Measurements from ENCODE around the gene ZNF766. TPM values are rescaled to one million over a fixed set of nuclear protein-coding genes. Genes with fewer than 3 reads are reported as not detected.

ZNF766 gene
- total RNA-seq, 4 donors from 2014 or later, result 1.1 to 34.2 (median 6.8) TPM

DNA sequence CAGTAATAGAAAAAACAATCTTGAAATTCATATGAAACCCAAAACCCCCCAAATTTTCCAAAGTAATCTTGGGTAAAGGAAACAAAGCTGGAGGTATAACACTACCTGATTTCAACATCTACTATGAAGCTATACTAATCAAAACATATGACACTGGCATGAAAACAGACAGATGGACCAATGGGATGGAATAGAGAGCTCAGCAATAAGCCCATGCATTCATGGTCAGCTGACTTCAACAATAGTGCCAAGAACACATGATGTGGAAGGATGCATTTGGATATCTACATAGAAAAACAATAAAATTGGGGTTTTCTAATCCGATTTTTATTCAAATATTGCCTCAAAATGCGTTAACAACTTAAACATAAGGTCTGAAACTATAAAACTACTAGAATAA is 32.2 kb upstream of the ZNF766 start:
- in situ Hi-C loops (cut with MboI; ENCODE audit: low pct_ligation_motif_present in 1 of 4, low pct_unique_long_range_greater_than_20kb in 1 of 4, low sequenced_read_pairs in 3 of 4), result loop anchor here in 2 of 4 donors (5.0 to 10.0 kb wide), 2 partner anchors 92 to 95 kb away; no protein-coding TSS in a partner anchor
- TF ChIP-seq EP300 (IDR thresholded peaks at IDR 0.05; ENCODE audit: low read depth), result no peak
- TF ChIP-seq, protein P1, sequence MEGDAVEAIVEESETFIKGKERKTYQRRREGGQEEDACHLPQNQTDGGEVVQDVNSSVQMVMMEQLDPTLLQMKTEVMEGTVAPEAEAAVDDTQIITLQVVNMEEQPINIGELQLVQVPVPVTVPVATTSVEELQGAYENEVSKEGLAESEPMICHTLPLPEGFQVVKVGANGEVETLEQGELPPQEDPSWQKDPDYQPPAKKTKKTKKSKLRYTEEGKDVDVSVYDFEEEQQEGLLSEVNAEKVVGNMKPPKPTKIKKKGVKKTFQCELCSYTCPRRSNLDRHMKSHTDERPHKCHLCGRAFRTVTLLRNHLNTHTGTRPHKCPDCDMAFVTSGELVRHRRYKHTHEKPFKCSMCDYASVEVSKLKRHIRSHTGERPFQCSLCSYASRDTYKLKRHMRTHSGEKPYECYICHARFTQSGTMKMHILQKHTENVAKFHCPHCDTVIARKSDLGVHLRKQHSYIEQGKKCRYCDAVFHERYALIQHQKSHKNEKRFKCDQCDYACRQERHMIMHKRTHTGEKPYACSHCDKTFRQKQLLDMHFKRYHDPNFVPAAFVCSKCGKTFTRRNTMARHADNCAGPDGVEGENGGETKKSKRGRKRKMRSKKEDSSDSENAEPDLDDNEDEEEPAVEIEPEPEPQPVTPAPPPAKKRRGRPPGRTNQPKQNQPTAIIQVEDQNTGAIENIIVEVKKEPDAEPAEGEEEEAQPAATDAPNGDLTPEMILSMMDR (IDR thresholded peaks at IDR 0.05), result no peak
- TF ChIP-seq POLR2A (IDR thresholded peaks at IDR 0.05), result no peak
- TF ChIP-seq POLR2AphosphoS5 (IDR thresholded peaks at IDR 0.05), result no peak

DNA sequence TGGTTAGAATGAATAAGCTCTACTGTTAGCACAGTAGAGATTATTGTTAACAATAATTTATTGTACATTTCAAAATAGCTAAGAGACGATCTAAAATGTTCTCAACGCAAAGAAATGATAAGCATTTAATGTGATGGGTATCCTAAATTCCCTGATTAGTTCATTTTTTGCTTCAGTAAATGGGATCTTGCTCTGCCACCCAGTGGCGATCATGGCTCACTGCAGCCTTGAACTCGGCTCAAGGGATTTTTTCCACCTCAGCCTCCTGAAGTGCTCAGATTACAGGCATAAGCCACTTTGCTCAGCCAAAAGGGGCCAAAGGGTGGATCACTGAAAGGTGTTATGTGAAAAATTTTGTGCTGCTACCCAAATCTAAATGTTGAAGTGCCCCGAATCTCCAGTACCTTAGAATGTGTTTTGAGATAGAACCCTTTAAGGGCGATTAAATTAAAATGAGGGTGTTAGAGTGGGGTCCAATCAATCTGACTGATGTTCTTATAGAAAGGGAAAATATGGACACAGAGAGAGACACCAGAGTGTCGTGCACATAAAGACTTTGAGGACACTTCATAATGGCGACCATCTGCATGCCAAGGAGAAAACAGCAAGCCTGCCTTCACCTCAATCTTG is 31.5 kb upstream of the ZNF766 start:
- Histone ChIP-seq H3K36me3 (no peaks in the 10 kb centered on the region), H3K27me3 (no peaks in the 10 kb centered on the region), H3K9me3 (no peaks in the 10 kb centered on the region), H3K27ac (no peak overlapping the region), H3K4me3 (no peak overlapping the region), H3K4me1 (no peaks in the 10 kb centered on the region)
- TF ChIP-seq, protein P1 (IDR thresholded peaks at IDR 0.05), result peak; percentile 87 to 91 (median 89)
- TF ChIP-seq POLR2AphosphoS5 (IDR thresholded peaks at IDR 0.05), result no peak
- intact Hi-C loops (cut with DNase I; ENCODE audit: low total_unique reads) (loop anchor here (5.0 kb wide), 1 partner anchor 101 kb away; the partner anchor contains the start of gene ZNF616), in situ Hi-C loops (cut with MboI; ENCODE audit: low pct_ligation_motif_present in 1 of 4, low pct_unique_long_range_greater_than_20kb in 1 of 4, low sequenced_read_pairs in 3 of 4) (loop anchor here in 2 of 4 donors (5.0 to 10.0 kb wide), 2 partner anchors 93 to 96 kb away; no protein-coding TSS in a partner anchor)
- WGBS, 2 donors (ENCODE audit: low coverage in 1 of 2), result 0 to 22% methylated on average over 3 to 8 of the region's 8 CpGs
- DNase-seq, result peak; percentile 59

More for the DNA sequence above, 32.2 kb upstream of the ZNF766 start:
- DNase-seq, result no peak
- H3K9me3 ChIP-seq, result no peaks in the 10 kb centered on the region
- no peak overlapping the region for H3K27ac ChIP-seq
- no peaks in the 10 kb centered on the region for H3K4me1 ChIP-seq
- WGBS, 2 donors (ENCODE audit: low coverage in 1 of 2), result 38 to 57% methylated on average over 2 of the region's 2 CpGs
- H3K4me3 ChIP-seq, result no peak overlapping the region
- no peaks in the 10 kb centered on the region for H3K36me3 ChIP-seq
- H3K27me3 ChIP-seq, result no peaks in the 10 kb centered on the region
- intact Hi-C loops (cut with DNase I; ENCODE audit: low total_unique reads), result loop anchor here (5.0 kb wide), 1 partner anchor 100 kb away; the partner anchor contains the start of gene ZNF616

DNA sequence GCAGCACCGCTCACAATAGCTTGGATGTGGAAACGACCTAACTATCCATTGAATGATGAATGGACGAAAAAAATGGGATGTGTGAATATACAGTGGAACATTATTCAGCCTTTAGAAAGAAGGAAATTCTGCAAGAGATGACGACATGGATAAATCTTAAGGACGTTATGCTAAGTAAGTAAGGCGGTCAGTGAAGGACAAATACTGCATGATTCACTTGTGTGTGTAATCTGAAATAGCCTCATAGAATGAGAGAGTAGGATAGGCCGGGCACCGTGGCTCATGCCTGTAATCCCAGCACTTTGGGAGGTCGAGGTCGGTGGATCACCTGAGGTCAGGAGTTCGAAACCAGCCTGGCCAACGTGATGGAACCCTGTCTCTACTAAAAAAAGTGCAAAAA is 25.4 kb upstream of the ZNF766 start:
- 84 to 85% methylated on average over 6 to 12 of the region's 12 CpGs for WGBS, 2 donors (ENCODE audit: low coverage in 1 of 2)

DNA sequence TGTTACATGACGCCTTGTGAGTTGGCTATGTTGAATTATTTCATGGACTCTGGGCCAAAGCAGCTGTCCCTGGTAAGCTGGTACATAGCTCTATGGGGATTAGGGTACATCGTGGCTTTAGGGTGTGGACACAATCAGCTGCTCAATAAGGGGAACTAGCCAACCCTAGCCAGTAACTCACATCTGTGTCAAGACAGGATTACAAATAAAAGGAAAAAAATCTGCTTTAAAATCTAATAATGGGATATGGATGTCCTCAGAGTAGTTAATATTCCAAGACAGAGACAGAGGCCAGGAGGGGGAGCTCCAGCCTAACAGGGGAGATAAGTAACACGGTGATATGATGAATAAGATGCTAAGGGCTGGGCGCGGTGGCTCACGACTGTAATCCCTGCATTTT is 21.1 kb upstream of the ZNF766 start:
- H3K4me1 ChIP-seq, result no peaks in the 10 kb centered on the region
- no peaks in the 10 kb centered on the region for H3K36me3 ChIP-seq
- 0 to 10% methylated on average over 4 to 6 of the region's 6 CpGs for WGBS, 2 donors (ENCODE audit: low coverage in 1 of 2)
- in situ Hi-C loops (cut with MboI; ENCODE audit: low pct_ligation_motif_present in 1 of 4, low pct_unique_long_range_greater_than_20kb in 1 of 4, low sequenced_read_pairs in 3 of 4), result no loop called here
- no peak overlapping the region for H3K4me3 ChIP-seq
- DNase-seq, result peak; percentile 66
- no peak overlapping the region for H3K27ac ChIP-seq
- H3K27me3 ChIP-seq, result no peaks in the 10 kb centered on the region
- TF ChIP-seq, protein P1 (IDR thresholded peaks at IDR 0.05), result peak; percentile 43 to 54 (median 49)
- TF ChIP-seq EP300 (IDR thresholded peaks at IDR 0.05; ENCODE audit: low read depth), result no peak
- no peak for TF ChIP-seq POLR2A (IDR thresholded peaks at IDR 0.05)
- intact Hi-C loops (cut with DNase I; ENCODE audit: low total_unique reads), result no loop called here
- no peaks in the 10 kb centered on the region for H3K9me3 ChIP-seq

More for the DNA sequence above, 25.4 kb upstream of the ZNF766 start:
- DNase-seq, result no peak
- in situ Hi-C loops (cut with MboI; ENCODE audit: low pct_ligation_motif_present in 1 of 4, low pct_unique_long_range_greater_than_20kb in 1 of 4, low sequenced_read_pairs in 3 of 4), result no loop called here
- no peaks in the 10 kb centered on the region for H3K9me3 ChIP-seq
- H3K36me3 ChIP-seq, result no peaks in the 10 kb centered on the region
- H3K27ac ChIP-seq, result no peak overlapping the region
- TF ChIP-seq, protein P1 (IDR thresholded peaks at IDR 0.05), result no peak
- no peak overlapping the region for H3K4me3 ChIP-seq
- H3K4me1 ChIP-seq, result no peaks in the 10 kb centered on the region
- no peaks in the 10 kb centered on the region for H3K27me3 ChIP-seq
- intact Hi-C loops (cut with DNase I; ENCODE audit: low total_unique reads), result no loop called here
